DND-41 (cell line): ENCODE measurements around the gene LEF1.

Experiments
- EZH2 ChIP-seq: IDR thresholded peaks from 3 replicates; pipeline ENCODE4 v1.6.1; 2012; ENCODE audit warnings: borderline replicate concordance, low read depth, mild to moderate bottlenecking, moderate library complexity, low read length, inconsistent platforms; ENCODE audit not compliant: severe bottlenecking
- TF ChIP-seq, protein P1 (sequence below): IDR thresholded peaks from 2 replicates; pipeline ENCODE4 v1.5.1; 2012; ENCODE audit warnings: borderline replicate concordance, low read length, moderate library complexity, mild to moderate bottlenecking; ENCODE audit not compliant: poor library complexity, severe bottlenecking; ENCODE audit errors: extremely low read depth

DNA sequence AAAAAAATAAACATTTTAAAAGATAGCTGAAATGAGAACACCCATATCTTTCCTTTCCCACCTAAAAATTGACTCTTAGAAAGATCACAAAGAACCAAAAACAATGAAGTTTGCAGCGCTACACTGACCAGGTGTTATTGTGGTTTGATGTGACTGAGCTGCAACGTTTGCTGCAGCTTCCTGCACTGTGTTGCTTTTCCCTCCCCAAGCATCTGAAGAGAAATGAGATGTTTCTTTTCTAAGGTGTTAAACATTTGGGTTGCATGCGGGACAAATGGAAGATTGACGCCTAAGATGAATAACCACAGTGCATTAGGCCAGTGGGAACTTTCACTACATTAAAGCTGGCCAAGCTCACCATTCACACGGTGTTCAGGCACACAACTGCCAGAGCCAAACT, 8.9 kb downstream of the LEF1 start:
- TF ChIP-seq, protein P1, sequence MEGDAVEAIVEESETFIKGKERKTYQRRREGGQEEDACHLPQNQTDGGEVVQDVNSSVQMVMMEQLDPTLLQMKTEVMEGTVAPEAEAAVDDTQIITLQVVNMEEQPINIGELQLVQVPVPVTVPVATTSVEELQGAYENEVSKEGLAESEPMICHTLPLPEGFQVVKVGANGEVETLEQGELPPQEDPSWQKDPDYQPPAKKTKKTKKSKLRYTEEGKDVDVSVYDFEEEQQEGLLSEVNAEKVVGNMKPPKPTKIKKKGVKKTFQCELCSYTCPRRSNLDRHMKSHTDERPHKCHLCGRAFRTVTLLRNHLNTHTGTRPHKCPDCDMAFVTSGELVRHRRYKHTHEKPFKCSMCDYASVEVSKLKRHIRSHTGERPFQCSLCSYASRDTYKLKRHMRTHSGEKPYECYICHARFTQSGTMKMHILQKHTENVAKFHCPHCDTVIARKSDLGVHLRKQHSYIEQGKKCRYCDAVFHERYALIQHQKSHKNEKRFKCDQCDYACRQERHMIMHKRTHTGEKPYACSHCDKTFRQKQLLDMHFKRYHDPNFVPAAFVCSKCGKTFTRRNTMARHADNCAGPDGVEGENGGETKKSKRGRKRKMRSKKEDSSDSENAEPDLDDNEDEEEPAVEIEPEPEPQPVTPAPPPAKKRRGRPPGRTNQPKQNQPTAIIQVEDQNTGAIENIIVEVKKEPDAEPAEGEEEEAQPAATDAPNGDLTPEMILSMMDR: no peak
- no peak for TF ChIP-seq EZH2
